ENCODE results near the gene HSPD1. TPM values are rescaled to one million over a fixed set of nuclear protein-coding genes. Genes with fewer than 3 reads are reported as not detected.

Gene HSPD1
- total and polyA plus RNA-seq, 10 of the 15 experiments (the other 5 are each of a cell fraction or from before 2014, with no cell fraction given), result 345 to 1,169 (median 695) TPM

GRCh38 chr2:197453914-197454398, 45.7 kb downstream of the HSPD1 start (continued):
- TF ChIP-seq STAT1 (conservative IDR thresholded peaks at IDR 0.05) (no peak), ZBED1 (IDR thresholded peaks at IDR 0.05; ENCODE audit: borderline replicate concordance) (0 out of 2 replicates have a peak, but pooled peaks have one; percentile 7), IRF5 (IDR thresholded peaks at IDR 0.05; ENCODE audit: borderline replicate concordance) (no peak), HSF1 (IDR thresholded peaks at IDR 0.05; ENCODE audit: low read depth, low read length) (no peak), JUNB (IDR thresholded peaks at IDR 0.05) (no peak), POLR2AphosphoS2 (IDR thresholded peaks at IDR 0.05; ENCODE audit: low read depth, low read length) (no peak), NR2F1 (conservative IDR thresholded peaks at IDR 0.05) (no peak), BACH1 (IDR thresholded peaks at IDR 0.05; ENCODE audit: borderline replicate concordance) (no peak), PML (IDR thresholded peaks at IDR 0.05; ENCODE audit: low read length) (peak; percentile 50), NKRF (conservative IDR thresholded peaks at IDR 0.05) (no peak; the same call in 1 of the 2 replicates), KLF5 (IDR thresholded peaks at IDR 0.05; ENCODE audit: partially characterized antibody) (peak; percentile 13), MAX (IDR thresholded peaks at IDR 0.05; ENCODE audit: low read depth, low read length) (no peak), MXI1 (IDR thresholded peaks at IDR 0.05; ENCODE audit: low read depth, low read length) (0 out of 2 replicates have a peak, but pooled peaks have one; percentile 45), ETV6 (conservative IDR thresholded peaks at IDR 0.05 in 1 of 2, IDR thresholded peaks at IDR 0.05 in 1 of 2; ENCODE audit: borderline replicate concordance in 1 of 2, low read depth in 1 of 2) (no peak), TAF1 (IDR thresholded peaks at IDR 0.05; ENCODE audit: borderline replicate concordance, low read depth, low read length) (peak; percentile 55; the same call in 1 of the 2 replicates), YY1 (IDR thresholded peaks at IDR 0.05; ENCODE audit: low read depth, low read length) (no peak), ZSCAN29 (IDR thresholded peaks at IDR 0.05) (no peak), WRNIP1 (IDR thresholded peaks at IDR 0.05; ENCODE audit: borderline replicate concordance, low read depth, low read length) (no peak), USF1 (IDR thresholded peaks at IDR 0.05; ENCODE audit: borderline replicate concordance, extremely low read length, insufficient read depth, low read depth, low read length) (no peak), ZZZ3 (IDR thresholded peaks at IDR 0.05; ENCODE audit: control insufficient read depth, insufficient read length, low read depth) (no peak), FOXM1 (IDR thresholded peaks at IDR 0.05; ENCODE audit: low read depth, low read length) (peak; percentile 49; the same call in 1 of the 2 replicates)
